PFSK-1 (cell line): ENCODE measurements around the gene FAM156A.

ENCODE experiments used
- POLR2AphosphoS5 ChIP-seq: IDR thresholded peaks from 2 replicates; pipeline ENCODE4 v1.6.1; 2012; ENCODE audit warnings: low read depth, mild to moderate bottlenecking, control low read depth, low read length, moderate library complexity
- SIN3A ChIP-seq: IDR thresholded peaks from 2 replicates; pipeline ENCODE4 v1.6.1; 2012; ENCODE audit warnings: mild to moderate bottlenecking, low read length, moderate library complexity, borderline replicate concordance; ENCODE audit not compliant: insufficient read depth
- TAF1 ChIP-seq: IDR thresholded peaks from 2 replicates; pipeline ENCODE4 v1.6.1; 2012; ENCODE audit warnings: low read length, control low read depth, borderline replicate concordance; ENCODE audit not compliant: insufficient read depth
- TF ChIP-seq, protein P1 (sequence below), 2 experiments: IDR thresholded peaks; 2 replicates each; pipeline versions ENCODE4 v1.6.1 to v1.8.0; 2011 to 2012; ENCODE audit warnings: low read depth in 2 of 2, low read length in 2 of 2, control low read depth in 1 of 2, inconsistent platforms in 1 of 2, mild to moderate bottlenecking in 1 of 2, moderate library complexity in 1 of 2; ENCODE audit not compliant: insufficient read depth in 1 of 2

DNA sequence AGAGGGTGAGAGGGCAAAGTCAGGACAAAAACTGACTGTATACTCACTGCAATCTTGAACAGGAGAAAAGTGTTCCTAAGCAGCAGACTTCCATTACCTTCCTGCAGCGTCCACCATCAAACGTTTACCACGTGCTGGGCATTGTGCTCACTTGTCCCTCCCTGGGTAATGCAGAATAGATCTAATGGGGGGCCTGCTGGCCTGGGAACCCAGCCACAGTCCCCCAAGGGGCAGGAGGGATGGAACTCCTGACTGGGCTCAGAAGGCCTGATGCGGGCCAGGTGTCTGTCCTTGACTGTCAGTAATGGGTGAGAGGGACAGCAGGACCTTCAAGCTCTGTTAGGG is 37.6 kb upstream of the FAM156A start:
- no peak for TF ChIP-seq TAF1
- no peak for TF ChIP-seq POLR2AphosphoS5
- TF ChIP-seq SIN3A = no peak
- TF ChIP-seq, protein P1, sequence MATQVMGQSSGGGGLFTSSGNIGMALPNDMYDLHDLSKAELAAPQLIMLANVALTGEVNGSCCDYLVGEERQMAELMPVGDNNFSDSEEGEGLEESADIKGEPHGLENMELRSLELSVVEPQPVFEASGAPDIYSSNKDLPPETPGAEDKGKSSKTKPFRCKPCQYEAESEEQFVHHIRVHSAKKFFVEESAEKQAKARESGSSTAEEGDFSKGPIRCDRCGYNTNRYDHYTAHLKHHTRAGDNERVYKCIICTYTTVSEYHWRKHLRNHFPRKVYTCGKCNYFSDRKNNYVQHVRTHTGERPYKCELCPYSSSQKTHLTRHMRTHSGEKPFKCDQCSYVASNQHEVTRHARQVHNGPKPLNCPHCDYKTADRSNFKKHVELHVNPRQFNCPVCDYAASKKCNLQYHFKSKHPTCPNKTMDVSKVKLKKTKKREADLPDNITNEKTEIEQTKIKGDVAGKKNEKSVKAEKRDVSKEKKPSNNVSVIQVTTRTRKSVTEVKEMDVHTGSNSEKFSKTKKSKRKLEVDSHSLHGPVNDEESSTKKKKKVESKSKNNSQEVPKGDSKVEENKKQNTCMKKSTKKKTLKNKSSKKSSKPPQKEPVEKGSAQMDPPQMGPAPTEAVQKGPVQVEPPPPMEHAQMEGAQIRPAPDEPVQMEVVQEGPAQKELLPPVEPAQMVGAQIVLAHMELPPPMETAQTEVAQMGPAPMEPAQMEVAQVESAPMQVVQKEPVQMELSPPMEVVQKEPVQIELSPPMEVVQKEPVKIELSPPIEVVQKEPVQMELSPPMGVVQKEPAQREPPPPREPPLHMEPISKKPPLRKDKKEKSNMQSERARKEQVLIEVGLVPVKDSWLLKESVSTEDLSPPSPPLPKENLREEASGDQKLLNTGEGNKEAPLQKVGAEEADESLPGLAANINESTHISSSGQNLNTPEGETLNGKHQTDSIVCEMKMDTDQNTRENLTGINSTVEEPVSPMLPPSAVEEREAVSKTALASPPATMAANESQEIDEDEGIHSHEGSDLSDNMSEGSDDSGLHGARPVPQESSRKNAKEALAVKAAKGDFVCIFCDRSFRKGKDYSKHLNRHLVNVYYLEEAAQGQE (IDR thresholded peaks at IDR 0.05; ENCODE audit: insufficient read depth in 1 of 2, low read depth in 2 of 2, low read length in 2 of 2) = no peak
